LNCAP (cell line): ENCODE measurements around the gene KLHL30.

Source experiments
- CTCF ChIP-seq: fragments of 450-650 bp; IDR thresholded peaks from 2 replicates; pipeline ENCODE4 v1.5.1; 2017; ENCODE audit warnings: mild to moderate bottlenecking

KLHL30 gene

GRCh38 chr2:238148981-238149380 lies 10.5 kb downstream of the KLHL30 start:
- no peak for TF ChIP-seq CTCF

- no peak for TF ChIP-seq CTCF
Observed at GRCh38 chr2:238149841-238150572, 11.5 kb downstream of the KLHL30 start.

- TF ChIP-seq CTCF, result no peak
Observed at GRCh38 chr2:238150686-238151085, 12.2 kb downstream of the KLHL30 start.

GRCh38 chr2:238151205-238151604 lies 12.7 kb downstream of the KLHL30 start:
- TF ChIP-seq CTCF, result no peak

- no peak for TF ChIP-seq CTCF
Observed at GRCh38 chr2:238151628-238152235, 13.3 kb downstream of the KLHL30 start.

- peak; percentile 29; the same call in 1 of the 2 replicates for TF ChIP-seq CTCF
Observed at GRCh38 chr2:238152771-238153688, 14.6 kb downstream of the KLHL30 start.

GRCh38 chr2:238154570-238154969 lies 16.1 kb downstream of the KLHL30 start:
- TF ChIP-seq CTCF, result no peak
